H1 (cell line): ENCODE data around the gene KIF1B.

Experiments used
- EP300 ChIP-seq, 2 experiments: IDR thresholded peaks; 1 replicate in 1 of 2; 2 replicates in 1 of 2; pipeline ENCODE4 v1.6.1; 2011 to 2012; ENCODE audit warnings: low read depth in 2 of 2, low read length in 2 of 2, mild to moderate bottlenecking in 2 of 2, borderline replicate concordance in 1 of 2, inconsistent platforms in 1 of 2, moderate library complexity in 1 of 2
- JUN ChIP-seq: IDR thresholded peaks from 2 replicates; pipeline ENCODE4 v1.6.1; 2011; ENCODE audit warnings: low read depth, mild to moderate bottlenecking, improper control_type of control experiment, low read length
- RAD21 ChIP-seq, 2 experiments: IDR thresholded peaks in 1 of 2; conservative IDR thresholded peaks in 1 of 2; 2 replicates each; pipeline ENCODE4 v1.6.1; 2011; ENCODE audit warnings: low read depth in 2 of 2, low read length in 2 of 2, improper control_type of control experiment in 1 of 2, inconsistent platforms in 1 of 2, mild to moderate bottlenecking in 1 of 2, moderate library complexity in 1 of 2
- SP2 ChIP-seq: IDR thresholded peaks from 2 replicates; pipeline ENCODE4 v1.6.1; 2012; ENCODE audit warnings: mild to moderate bottlenecking, low read length, inconsistent platforms
- TF ChIP-seq, protein P1 (sequence below), 3 experiments: IDR thresholded peaks; 1 replicate in 2 of 3; 2 replicates in 1 of 3; pipeline versions ENCODE4 v1.5.1 to v1.6.1; 2011; ENCODE audit warnings: low read length in 3 of 3, mild to moderate bottlenecking in 3 of 3, inconsistent platforms in 2 of 3, low read depth in 1 of 3, moderate library complexity in 1 of 3; ENCODE audit not compliant: insufficient read depth in 1 of 3; ENCODE audit errors: control extremely low read depth in 1 of 3
- TF ChIP-seq, protein P2 (sequence below): IDR thresholded peaks from 2 replicates; pipeline ENCODE4 v1.6.1; 2012; ENCODE audit warnings: inconsistent platforms

DNA sequence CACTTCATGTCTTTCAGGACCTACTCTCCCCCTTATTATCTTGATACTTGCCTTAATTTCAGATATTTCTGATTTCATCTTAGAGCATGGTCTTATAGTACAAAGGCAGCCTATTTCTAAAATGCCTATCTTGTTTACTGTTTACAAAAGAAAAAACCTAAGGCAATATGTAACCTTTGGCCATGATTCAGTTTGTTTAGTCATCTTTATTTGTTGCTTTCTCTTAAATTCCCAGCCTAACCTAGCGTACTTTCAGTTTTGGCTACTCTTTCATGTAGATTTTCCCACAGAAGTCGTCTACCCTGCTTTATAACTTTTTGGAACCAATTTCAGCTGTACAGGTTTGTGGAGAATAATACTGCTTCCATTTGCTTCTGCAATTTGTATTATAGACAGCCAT is 81.8 kb downstream of the KIF1B start:
- TF ChIP-seq, protein P1, sequence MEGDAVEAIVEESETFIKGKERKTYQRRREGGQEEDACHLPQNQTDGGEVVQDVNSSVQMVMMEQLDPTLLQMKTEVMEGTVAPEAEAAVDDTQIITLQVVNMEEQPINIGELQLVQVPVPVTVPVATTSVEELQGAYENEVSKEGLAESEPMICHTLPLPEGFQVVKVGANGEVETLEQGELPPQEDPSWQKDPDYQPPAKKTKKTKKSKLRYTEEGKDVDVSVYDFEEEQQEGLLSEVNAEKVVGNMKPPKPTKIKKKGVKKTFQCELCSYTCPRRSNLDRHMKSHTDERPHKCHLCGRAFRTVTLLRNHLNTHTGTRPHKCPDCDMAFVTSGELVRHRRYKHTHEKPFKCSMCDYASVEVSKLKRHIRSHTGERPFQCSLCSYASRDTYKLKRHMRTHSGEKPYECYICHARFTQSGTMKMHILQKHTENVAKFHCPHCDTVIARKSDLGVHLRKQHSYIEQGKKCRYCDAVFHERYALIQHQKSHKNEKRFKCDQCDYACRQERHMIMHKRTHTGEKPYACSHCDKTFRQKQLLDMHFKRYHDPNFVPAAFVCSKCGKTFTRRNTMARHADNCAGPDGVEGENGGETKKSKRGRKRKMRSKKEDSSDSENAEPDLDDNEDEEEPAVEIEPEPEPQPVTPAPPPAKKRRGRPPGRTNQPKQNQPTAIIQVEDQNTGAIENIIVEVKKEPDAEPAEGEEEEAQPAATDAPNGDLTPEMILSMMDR (IDR thresholded peaks at IDR 0.05; ENCODE audit: control extremely low read depth in 1 of 3, insufficient read depth in 1 of 3, low read depth in 1 of 3, low read length in 3 of 3) = no peak
- TF ChIP-seq RAD21 (IDR thresholded peaks at IDR 0.05 in 1 of 2, conservative IDR thresholded peaks at IDR 0.05 in 1 of 2; ENCODE audit: low read depth in 2 of 2, low read length in 2 of 2) (no peak), SP2 (no peak), EP300 (IDR thresholded peaks at IDR 0.05; ENCODE audit: borderline replicate concordance in 1 of 2, low read depth in 2 of 2, low read length in 2 of 2) (no peak), JUN (no peak)
- TF ChIP-seq, protein P2, sequence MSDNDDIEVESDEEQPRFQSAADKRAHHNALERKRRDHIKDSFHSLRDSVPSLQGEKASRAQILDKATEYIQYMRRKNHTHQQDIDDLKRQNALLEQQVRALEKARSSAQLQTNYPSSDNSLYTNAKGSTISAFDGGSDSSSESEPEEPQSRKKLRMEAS = no peak
